GM23338 (cell line): ENCODE results near the gene SUMF1. TPM values are rescaled to one million over a fixed set of nuclear protein-coding genes. Genes with fewer than 3 reads are reported as not detected.

Experiments used
- ATAC-seq: fragments of 200-7000 bp; cut with Tn5 transposase; 3 replicates; pipeline ENCODE4 v1.9.1; 2020
- DNase-seq: peaks from one replicate; pipeline ENCODE4 v3.0.0-alpha.2; 2015; ENCODE audit warnings: low spot score
- H2AFZ ChIP-seq: fragments of 200-600 bp; sonication (generic); 2 replicates; pipeline ENCODE4 v1.8.0; 2016; ENCODE audit warnings: antibody characterized with exemption, mild to moderate bottlenecking, moderate library complexity
- H3F3A ChIP-seq: fragments of 200-600 bp; sonication (generic); replicated peaks from 2 replicates; pipeline ENCODE4 v1.8.0; 2017; ENCODE audit warnings: antibody characterized with exemption, mixed run types, low read depth
- H3K27ac ChIP-seq: fragments of 200-600 bp; sonication (generic); 2 replicates; pipeline ENCODE4 v1.6.1; 2016; ENCODE audit warnings: low read depth
- H3K27me3 ChIP-seq: fragments of 200-600 bp; sonication (generic); 2 replicates; pipeline ENCODE4 v1.8.0; 2016; ENCODE audit warnings: mild to moderate bottlenecking, mixed run types, moderate library complexity; ENCODE audit not compliant: insufficient read depth
- H3K36me3 ChIP-seq: fragments of 200-600 bp; sonication (generic); 2 replicates; pipeline ENCODE4 v1.8.0; 2016; ENCODE audit warnings: mild to moderate bottlenecking; ENCODE audit not compliant: insufficient read depth
- H3K4me1 ChIP-seq: fragments of 200-600 bp; sonication (generic); 2 replicates; pipeline ENCODE4 v1.8.0; 2016; ENCODE audit warnings: mild to moderate bottlenecking, moderate library complexity; ENCODE audit not compliant: insufficient read depth
- H3K4me2 ChIP-seq: fragments of 200-600 bp; sonication (generic); 2 replicates; pipeline ENCODE4 v1.7.1; 2017; ENCODE audit warnings: mixed run types
- H3K4me3 ChIP-seq: fragments of 200-600 bp; sonication (generic); 2 replicates; pipeline ENCODE4 v1.6.1; 2016; ENCODE audit warnings: mixed run types
- H3K79me2 ChIP-seq: fragments of 200-600 bp; sonication (generic); replicated peaks from 2 replicates; pipeline ENCODE4 v1.8.0; 2017; ENCODE audit warnings: mild to moderate bottlenecking; ENCODE audit not compliant: insufficient read depth
- H3K9me2 ChIP-seq: fragments of 200-600 bp; sonication (generic); 2 replicates; pipeline ENCODE4 v1.8.0; 2017; ENCODE audit not compliant: insufficient read depth
- H4K20me1 ChIP-seq: fragments of 200-600 bp; sonication (generic); replicated peaks from 2 replicates; pipeline ENCODE4 v1.8.0; 2017; ENCODE audit warnings: mild to moderate bottlenecking; ENCODE audit not compliant: insufficient read depth
- H3K27ac Mint-ChIP-seq: 2 replicates; pipeline ENCODE4 v1.8.0; 2020; ENCODE audit warnings: inconsistent platforms, mild to moderate bottlenecking, moderate library complexity, mixed read lengths
- H3K27me3 Mint-ChIP-seq: 3 replicates; pipeline ENCODE4 v1.8.0; 2022; ENCODE audit warnings: low read depth, mild to moderate bottlenecking, moderate library complexity, mixed read lengths, inconsistent platforms; ENCODE audit not compliant: insufficient read depth, poor library complexity
- H3K36me3 Mint-ChIP-seq: 3 replicates; pipeline ENCODE4 v1.8.0; 2021; ENCODE audit warnings: low read depth, mild to moderate bottlenecking, inconsistent platforms, moderate library complexity, mixed read lengths
- H3K4me1 Mint-ChIP-seq: 3 replicates; pipeline ENCODE4 v1.8.0; 2020; ENCODE audit warnings: mild to moderate bottlenecking, inconsistent platforms, mixed read lengths
- H3K4me3 Mint-ChIP-seq: 3 replicates; pipeline ENCODE4 v1.8.0; 2021; ENCODE audit warnings: moderate library complexity, mild to moderate bottlenecking, inconsistent platforms, mixed read lengths
- H3K9me3 Mint-ChIP-seq: 3 replicates; pipeline ENCODE4 v1.8.0; 2020; ENCODE audit warnings: moderate library complexity, mild to moderate bottlenecking, inconsistent platforms, mixed read lengths
- CREB1 ChIP-seq: fragments of 250-450 bp; sonication (Bioruptor Pico); IDR thresholded peaks from 2 replicates; pipeline ENCODE4 v1.5.0; 2020; ENCODE audit warnings: low read depth, mild to moderate bottlenecking, moderate library complexity
- EZH2 ChIP-seq: fragments of 200-600 bp; sonication (generic); IDR thresholded peaks from one replicate; pipeline ENCODE4 v1.8.0; 2017; ENCODE audit warnings: antibody characterized with exemption, mild to moderate bottlenecking, low read depth; ENCODE audit not compliant: unreplicated experiment
- EZH2phosphoT487 ChIP-seq: fragments of 200-600 bp; sonication (generic); IDR thresholded peaks from one replicate; pipeline ENCODE4 v1.8.1; 2018; ENCODE audit warnings: antibody characterized with exemption; ENCODE audit not compliant: unreplicated experiment
- JUNB ChIP-seq: IDR thresholded peaks from one replicate; pipeline ENCODE4 v1.6.1; 2016; ENCODE audit warnings: antibody characterized with exemption; ENCODE audit not compliant: unreplicated experiment
- NANOG ChIP-seq: IDR thresholded peaks from 2 replicates; pipeline ENCODE4 v1.6.1; 2016; ENCODE audit warnings: antibody characterized with exemption, borderline replicate concordance
- STAT1 ChIP-seq: IDR thresholded peaks from one replicate; pipeline ENCODE4 v1.6.1; 2016; ENCODE audit warnings: antibody characterized with exemption; ENCODE audit not compliant: unreplicated experiment
- ZNF114 ChIP-seq: fragments of 250-450 bp; sonication (Bioruptor Pico); IDR thresholded peaks from 2 replicates; pipeline ENCODE4 v1.5.0; 2020; ENCODE audit warnings: mild to moderate bottlenecking, moderate library complexity
- ZNF331 ChIP-seq: fragments of 250-450 bp; sonication (Bioruptor Pico); IDR thresholded peaks from 2 replicates; pipeline ENCODE4 v1.5.0; 2020; ENCODE audit warnings: low read depth, mild to moderate bottlenecking, moderate library complexity
- polyA plus RNA-seq: library from polyadenylated mRNA; unstranded; fragments of >200 nt; fragmentation: Nextera tagmentation; extraction: Ambion mirVana; gene quantifications from 2 replicates; pipeline ENCODE4 v1.2.1, GENCODE V29; 2016
- total RNA-seq: library from RNA; depleted of rRNA; stranded (reverse); fragments of >200 nt; shearing (Covaris generic); gene quantifications from 2 replicates; pipeline ENCODE4 v1.2.3, GENCODE V29; 2014
- TF ChIP-seq, protein P1 (sequence below), 2 experiments: fragments of 200-600 bp in 1 of 2; sonication (generic) in 1 of 2; conservative IDR thresholded peaks; 2 replicates each; pipeline versions ENCODE4 v1.5.1 to v1.6.1; 2016 to 2017; ENCODE audit warnings: antibody characterized with exemption in 2 of 2, low read depth in 2 of 2, mild to moderate bottlenecking in 2 of 2, moderate library complexity in 1 of 2
- TF ChIP-seq, protein P2 (sequence below): IDR thresholded peaks from 2 replicates; pipeline ENCODE4 v1.6.1; 2016; ENCODE audit warnings: antibody characterized with exemption
- TF ChIP-seq, protein P3 (sequence below): IDR thresholded peaks from one replicate; pipeline ENCODE4 v1.6.1; 2018; ENCODE audit warnings: antibody characterized with exemption; ENCODE audit not compliant: unreplicated experiment
- TF ChIP-seq, protein P4 (sequence below): fragments of 250-450 bp; sonication (Bioruptor Pico); IDR thresholded peaks from 2 replicates; pipeline ENCODE4 v1.5.0; 2020; ENCODE audit warnings: mild to moderate bottlenecking, moderate library complexity

The SUMF1 gene
- total and polyA plus RNA-seq, 2 experiments from 2014 or later: 6.9 to 20.3 TPM

DNA sequence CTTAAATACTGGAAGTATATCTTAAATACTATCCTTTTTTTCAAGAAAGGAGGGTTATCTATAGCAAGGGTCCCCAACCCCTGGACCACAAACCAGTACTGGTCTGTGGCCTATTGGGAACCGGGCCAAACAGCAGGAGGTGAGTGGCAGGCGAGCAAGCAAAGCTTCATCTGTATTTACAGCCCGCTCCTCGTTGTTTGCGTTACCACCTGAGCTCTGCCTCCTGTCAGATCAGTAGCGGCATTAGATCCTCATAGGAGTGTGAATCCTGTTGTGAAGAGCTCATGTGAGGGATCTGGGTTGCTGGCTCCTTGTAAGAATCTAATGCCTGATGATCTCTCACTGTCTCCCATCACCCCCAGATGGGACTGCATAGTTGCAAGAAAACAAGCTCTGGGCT is 26.1 kb downstream of the SUMF1 start:
- ATAC-seq: no peak
- H3K4me3 Mint-ChIP-seq: no peak overlapping the region
- Histone ChIP-seq H3K27ac (no peak overlapping the region), H3K4me3 (no peak overlapping the region), H3K4me2 (no peak overlapping the region), H2AFZ (no peak overlapping the region), H3K27me3 (no peaks in the 10 kb centered on the region), H3F3A (no peaks in the 10 kb centered on the region), H3K4me1 (no peaks in the 10 kb centered on the region), H4K20me1 (no peaks in the 10 kb centered on the region), H3K36me3 (no peaks in the 10 kb centered on the region), H3K79me2 (no peaks in the 10 kb centered on the region), H3K9me2 (no peaks in the 10 kb centered on the region)
- no peak for DNase-seq
- H3K9me3 Mint-ChIP-seq: no peaks in the 10 kb centered on the region
- H3K27ac Mint-ChIP-seq: no peak overlapping the region
- TF ChIP-seq ZNF114 (CRISPR knock-in tag): no peak
- no peak for TF ChIP-seq EZH2phosphoT487
- TF ChIP-seq, protein P1, sequence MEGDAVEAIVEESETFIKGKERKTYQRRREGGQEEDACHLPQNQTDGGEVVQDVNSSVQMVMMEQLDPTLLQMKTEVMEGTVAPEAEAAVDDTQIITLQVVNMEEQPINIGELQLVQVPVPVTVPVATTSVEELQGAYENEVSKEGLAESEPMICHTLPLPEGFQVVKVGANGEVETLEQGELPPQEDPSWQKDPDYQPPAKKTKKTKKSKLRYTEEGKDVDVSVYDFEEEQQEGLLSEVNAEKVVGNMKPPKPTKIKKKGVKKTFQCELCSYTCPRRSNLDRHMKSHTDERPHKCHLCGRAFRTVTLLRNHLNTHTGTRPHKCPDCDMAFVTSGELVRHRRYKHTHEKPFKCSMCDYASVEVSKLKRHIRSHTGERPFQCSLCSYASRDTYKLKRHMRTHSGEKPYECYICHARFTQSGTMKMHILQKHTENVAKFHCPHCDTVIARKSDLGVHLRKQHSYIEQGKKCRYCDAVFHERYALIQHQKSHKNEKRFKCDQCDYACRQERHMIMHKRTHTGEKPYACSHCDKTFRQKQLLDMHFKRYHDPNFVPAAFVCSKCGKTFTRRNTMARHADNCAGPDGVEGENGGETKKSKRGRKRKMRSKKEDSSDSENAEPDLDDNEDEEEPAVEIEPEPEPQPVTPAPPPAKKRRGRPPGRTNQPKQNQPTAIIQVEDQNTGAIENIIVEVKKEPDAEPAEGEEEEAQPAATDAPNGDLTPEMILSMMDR (conservative IDR thresholded peaks at IDR 0.05; ENCODE audit: low read depth in 2 of 2): no peak
- no peak for TF ChIP-seq CREB1 (CRISPR knock-in tag)
- no peak for TF ChIP-seq STAT1
- TF ChIP-seq JUNB: no peak
- TF ChIP-seq, protein P2, sequence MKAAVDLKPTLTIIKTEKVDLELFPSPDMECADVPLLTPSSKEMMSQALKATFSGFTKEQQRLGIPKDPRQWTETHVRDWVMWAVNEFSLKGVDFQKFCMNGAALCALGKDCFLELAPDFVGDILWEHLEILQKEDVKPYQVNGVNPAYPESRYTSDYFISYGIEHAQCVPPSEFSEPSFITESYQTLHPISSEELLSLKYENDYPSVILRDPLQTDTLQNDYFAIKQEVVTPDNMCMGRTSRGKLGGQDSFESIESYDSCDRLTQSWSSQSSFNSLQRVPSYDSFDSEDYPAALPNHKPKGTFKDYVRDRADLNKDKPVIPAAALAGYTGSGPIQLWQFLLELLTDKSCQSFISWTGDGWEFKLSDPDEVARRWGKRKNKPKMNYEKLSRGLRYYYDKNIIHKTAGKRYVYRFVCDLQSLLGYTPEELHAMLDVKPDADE: no peak
- TF ChIP-seq, protein P3, sequence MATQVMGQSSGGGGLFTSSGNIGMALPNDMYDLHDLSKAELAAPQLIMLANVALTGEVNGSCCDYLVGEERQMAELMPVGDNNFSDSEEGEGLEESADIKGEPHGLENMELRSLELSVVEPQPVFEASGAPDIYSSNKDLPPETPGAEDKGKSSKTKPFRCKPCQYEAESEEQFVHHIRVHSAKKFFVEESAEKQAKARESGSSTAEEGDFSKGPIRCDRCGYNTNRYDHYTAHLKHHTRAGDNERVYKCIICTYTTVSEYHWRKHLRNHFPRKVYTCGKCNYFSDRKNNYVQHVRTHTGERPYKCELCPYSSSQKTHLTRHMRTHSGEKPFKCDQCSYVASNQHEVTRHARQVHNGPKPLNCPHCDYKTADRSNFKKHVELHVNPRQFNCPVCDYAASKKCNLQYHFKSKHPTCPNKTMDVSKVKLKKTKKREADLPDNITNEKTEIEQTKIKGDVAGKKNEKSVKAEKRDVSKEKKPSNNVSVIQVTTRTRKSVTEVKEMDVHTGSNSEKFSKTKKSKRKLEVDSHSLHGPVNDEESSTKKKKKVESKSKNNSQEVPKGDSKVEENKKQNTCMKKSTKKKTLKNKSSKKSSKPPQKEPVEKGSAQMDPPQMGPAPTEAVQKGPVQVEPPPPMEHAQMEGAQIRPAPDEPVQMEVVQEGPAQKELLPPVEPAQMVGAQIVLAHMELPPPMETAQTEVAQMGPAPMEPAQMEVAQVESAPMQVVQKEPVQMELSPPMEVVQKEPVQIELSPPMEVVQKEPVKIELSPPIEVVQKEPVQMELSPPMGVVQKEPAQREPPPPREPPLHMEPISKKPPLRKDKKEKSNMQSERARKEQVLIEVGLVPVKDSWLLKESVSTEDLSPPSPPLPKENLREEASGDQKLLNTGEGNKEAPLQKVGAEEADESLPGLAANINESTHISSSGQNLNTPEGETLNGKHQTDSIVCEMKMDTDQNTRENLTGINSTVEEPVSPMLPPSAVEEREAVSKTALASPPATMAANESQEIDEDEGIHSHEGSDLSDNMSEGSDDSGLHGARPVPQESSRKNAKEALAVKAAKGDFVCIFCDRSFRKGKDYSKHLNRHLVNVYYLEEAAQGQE: no peak
- TF ChIP-seq ZNF331 (CRISPR knock-in tag): no peak
- TF ChIP-seq EZH2: no peak
- TF ChIP-seq, protein P4, sequence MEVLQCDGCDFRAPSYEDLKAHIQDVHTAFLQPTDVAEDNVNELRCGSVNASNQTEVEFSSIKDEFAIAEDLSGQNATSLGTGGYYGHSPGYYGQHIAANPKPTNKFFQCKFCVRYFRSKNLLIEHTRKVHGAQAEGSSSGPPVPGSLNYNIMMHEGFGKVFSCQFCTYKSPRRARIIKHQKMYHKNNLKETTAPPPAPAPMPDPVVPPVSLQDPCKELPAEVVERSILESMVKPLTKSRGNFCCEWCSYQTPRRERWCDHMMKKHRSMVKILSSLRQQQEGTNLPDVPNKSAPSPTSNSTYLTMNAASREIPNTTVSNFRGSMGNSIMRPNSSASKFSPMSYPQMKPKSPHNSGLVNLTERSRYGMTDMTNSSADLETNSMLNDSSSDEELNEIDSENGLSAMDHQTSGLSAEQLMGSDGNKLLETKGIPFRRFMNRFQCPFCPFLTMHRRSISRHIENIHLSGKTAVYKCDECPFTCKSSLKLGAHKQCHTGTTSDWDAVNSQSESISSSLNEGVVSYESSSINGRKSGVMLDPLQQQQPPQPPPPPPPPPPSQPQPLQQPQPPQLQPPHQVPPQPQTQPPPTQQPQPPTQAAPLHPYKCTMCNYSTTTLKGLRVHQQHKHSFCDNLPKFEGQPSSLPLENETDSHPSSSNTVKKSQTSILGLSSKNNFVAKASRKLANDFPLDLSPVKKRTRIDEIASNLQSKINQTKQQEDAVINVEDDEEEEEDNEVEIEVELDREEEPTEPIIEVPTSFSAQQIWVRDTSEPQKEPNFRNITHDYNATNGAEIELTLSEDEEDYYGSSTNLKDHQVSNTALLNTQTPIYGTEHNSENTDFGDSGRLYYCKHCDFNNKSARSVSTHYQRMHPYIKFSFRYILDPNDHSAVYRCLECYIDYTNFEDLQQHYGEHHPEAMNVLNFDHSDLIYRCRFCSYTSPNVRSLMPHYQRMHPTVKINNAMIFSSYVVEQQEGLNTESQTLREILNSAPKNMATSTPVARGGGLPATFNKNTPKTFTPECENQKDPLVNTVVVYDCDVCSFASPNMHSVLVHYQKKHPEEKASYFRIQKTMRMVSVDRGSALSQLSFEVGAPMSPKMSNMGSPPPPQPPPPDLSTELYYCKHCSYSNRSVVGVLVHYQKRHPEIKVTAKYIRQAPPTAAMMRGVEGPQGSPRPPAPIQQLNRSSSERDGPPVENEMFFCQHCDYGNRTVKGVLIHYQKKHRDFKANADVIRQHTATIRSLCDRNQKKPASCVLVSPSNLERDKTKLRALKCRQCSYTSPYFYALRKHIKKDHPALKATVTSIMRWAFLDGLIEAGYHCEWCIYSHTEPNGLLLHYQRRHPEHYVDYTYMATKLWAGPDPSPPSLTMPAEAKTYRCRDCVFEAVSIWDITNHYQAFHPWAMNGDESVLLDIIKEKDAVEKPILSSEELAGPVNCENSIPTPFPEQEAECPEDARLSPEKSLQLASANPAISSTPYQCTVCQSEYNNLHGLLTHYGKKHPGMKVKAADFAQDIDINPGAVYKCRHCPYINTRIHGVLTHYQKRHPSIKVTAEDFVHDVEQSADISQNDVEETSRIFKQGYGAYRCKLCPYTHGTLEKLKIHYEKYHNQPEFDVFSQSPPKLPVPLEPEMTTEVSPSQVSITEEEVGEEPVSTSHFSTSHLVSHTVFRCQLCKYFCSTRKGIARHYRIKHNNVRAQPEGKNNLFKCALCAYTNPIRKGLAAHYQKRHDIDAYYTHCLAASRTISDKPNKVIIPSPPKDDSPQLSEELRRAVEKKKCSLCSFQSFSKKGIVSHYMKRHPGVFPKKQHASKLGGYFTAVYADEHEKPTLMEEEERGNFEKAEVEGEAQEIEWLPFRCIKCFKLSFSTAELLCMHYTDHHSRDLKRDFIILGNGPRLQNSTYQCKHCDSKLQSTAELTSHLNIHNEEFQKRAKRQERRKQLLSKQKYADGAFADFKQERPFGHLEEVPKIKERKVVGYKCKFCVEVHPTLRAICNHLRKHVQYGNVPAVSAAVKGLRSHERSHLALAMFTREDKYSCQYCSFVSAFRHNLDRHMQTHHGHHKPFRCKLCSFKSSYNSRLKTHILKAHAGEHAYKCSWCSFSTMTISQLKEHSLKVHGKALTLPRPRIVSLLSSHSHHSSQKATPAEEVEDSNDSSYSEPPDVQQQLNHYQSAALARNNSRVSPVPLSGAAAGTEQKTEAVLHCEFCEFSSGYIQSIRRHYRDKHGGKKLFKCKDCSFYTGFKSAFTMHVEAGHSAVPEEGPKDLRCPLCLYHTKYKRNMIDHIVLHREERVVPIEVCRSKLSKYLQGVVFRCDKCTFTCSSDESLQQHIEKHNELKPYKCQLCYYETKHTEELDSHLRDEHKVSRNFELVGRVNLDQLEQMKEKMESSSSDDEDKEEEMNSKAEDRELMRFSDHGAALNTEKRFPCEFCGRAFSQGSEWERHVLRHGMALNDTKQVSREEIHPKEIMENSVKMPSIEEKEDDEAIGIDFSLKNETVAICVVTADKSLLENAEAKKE: no peak
- no peak for TF ChIP-seq NANOG
- H3K36me3 Mint-ChIP-seq: peaks cover 4% of the 10 kb centered on the region; the same call in 1 of the 3 replicates
- H3K4me1 Mint-ChIP-seq: peaks cover 5% of the 10 kb centered on the region; the same call in 2 of the 3 replicates
- no peaks in the 10 kb centered on the region for H3K27me3 Mint-ChIP-seq
